IMR-90 (cell line): ENCODE measurements around the gene EHBP1L1. TPM values are rescaled to one million over a fixed set of nuclear protein-coding genes. Genes with fewer than 3 reads are reported as not detected.

Source experiments
- MAZ ChIP-seq: IDR thresholded peaks from 2 replicates; pipeline ENCODE4 v1.6.1; 2012; ENCODE audit warnings: low read depth, mild to moderate bottlenecking, low read length, improper control_type of control experiment, moderate library complexity, borderline replicate concordance
- USF2 ChIP-seq: fragments of 150-350 bp; IDR thresholded peaks from 2 replicates; pipeline ENCODE4 v1.6.1; 2017; ENCODE audit warnings: mild to moderate bottlenecking, antibody characterized with exemption, low read length, low read depth
- polyA plus RNA-seq, 3 experiments: library from polyadenylated mRNA; depleted of rRNA; stranded (reverse); fragments of >200 nt; gene quantifications; 2 replicates each; pipeline ENCODE4 v1.2.3, GENCODE V29; 2012; ENCODE audit warnings: low replicate concordance in 1 of 3
- total RNA-seq: library from RNA; depleted of rRNA; stranded (reverse); fragments of >200 nt; gene quantifications from 2 replicates; pipeline ENCODE4 v1.2.3, GENCODE V29; 2012

The EHBP1L1 gene
- total and polyA plus RNA-seq, 2 of the 4 experiments (the other 2 are of a cell fraction), result 10.0 to 27.4 TPM

- TF ChIP-seq USF2 (peak; percentile 42; the same call in 1 of the 2 replicates), MAZ (peak; percentile 38; the same call in 1 of the 2 replicates)
Measured at GRCh38 chr11:65540290-65541092, 35.4 kb upstream of the EHBP1L1 start (continued).
